GM12891 (cell line): Measurements from ENCODE around the gene TP53I11.

Source experiments
- POLR2A ChIP-seq: IDR thresholded peaks from 2 replicates; pipeline ENCODE4 v1.6.1; 2011; ENCODE audit warnings: low read depth, low read length, control low read depth
- POLR2AphosphoS5 ChIP-seq: IDR thresholded peaks from 2 replicates; pipeline ENCODE4 v1.6.1; 2011; ENCODE audit warnings: low read depth, low read length, control low read depth
- TAF1 ChIP-seq: IDR thresholded peaks from 2 replicates; pipeline ENCODE4 v1.6.1; 2011; ENCODE audit warnings: low read depth, low read length, control low read depth

- TF ChIP-seq POLR2A (no peak), POLR2AphosphoS5 (no peak), TAF1 (no peak)
These were observed 10.3 kb downstream of the TP53I11 start for GRCh38 chr11:44940404-44940803.
